ENCODE measurements around the gene TRIP4. TPM values are rescaled to one million over a fixed set of nuclear protein-coding genes. Genes with fewer than 3 reads are reported as not detected.

Gene TRIP4
- total and polyA plus RNA-seq, 2 of the 8 experiments (the other 6 are each of a cell fraction or from before 2014, with no cell fraction given), result 6.2 to 18.9 TPM

GRCh38 chr15:64460206-64460723 lies 72.6 kb downstream of the TRIP4 start, which contains the start of gene ZNF609 (continued):
- TF ChIP-seq, protein P1, sequence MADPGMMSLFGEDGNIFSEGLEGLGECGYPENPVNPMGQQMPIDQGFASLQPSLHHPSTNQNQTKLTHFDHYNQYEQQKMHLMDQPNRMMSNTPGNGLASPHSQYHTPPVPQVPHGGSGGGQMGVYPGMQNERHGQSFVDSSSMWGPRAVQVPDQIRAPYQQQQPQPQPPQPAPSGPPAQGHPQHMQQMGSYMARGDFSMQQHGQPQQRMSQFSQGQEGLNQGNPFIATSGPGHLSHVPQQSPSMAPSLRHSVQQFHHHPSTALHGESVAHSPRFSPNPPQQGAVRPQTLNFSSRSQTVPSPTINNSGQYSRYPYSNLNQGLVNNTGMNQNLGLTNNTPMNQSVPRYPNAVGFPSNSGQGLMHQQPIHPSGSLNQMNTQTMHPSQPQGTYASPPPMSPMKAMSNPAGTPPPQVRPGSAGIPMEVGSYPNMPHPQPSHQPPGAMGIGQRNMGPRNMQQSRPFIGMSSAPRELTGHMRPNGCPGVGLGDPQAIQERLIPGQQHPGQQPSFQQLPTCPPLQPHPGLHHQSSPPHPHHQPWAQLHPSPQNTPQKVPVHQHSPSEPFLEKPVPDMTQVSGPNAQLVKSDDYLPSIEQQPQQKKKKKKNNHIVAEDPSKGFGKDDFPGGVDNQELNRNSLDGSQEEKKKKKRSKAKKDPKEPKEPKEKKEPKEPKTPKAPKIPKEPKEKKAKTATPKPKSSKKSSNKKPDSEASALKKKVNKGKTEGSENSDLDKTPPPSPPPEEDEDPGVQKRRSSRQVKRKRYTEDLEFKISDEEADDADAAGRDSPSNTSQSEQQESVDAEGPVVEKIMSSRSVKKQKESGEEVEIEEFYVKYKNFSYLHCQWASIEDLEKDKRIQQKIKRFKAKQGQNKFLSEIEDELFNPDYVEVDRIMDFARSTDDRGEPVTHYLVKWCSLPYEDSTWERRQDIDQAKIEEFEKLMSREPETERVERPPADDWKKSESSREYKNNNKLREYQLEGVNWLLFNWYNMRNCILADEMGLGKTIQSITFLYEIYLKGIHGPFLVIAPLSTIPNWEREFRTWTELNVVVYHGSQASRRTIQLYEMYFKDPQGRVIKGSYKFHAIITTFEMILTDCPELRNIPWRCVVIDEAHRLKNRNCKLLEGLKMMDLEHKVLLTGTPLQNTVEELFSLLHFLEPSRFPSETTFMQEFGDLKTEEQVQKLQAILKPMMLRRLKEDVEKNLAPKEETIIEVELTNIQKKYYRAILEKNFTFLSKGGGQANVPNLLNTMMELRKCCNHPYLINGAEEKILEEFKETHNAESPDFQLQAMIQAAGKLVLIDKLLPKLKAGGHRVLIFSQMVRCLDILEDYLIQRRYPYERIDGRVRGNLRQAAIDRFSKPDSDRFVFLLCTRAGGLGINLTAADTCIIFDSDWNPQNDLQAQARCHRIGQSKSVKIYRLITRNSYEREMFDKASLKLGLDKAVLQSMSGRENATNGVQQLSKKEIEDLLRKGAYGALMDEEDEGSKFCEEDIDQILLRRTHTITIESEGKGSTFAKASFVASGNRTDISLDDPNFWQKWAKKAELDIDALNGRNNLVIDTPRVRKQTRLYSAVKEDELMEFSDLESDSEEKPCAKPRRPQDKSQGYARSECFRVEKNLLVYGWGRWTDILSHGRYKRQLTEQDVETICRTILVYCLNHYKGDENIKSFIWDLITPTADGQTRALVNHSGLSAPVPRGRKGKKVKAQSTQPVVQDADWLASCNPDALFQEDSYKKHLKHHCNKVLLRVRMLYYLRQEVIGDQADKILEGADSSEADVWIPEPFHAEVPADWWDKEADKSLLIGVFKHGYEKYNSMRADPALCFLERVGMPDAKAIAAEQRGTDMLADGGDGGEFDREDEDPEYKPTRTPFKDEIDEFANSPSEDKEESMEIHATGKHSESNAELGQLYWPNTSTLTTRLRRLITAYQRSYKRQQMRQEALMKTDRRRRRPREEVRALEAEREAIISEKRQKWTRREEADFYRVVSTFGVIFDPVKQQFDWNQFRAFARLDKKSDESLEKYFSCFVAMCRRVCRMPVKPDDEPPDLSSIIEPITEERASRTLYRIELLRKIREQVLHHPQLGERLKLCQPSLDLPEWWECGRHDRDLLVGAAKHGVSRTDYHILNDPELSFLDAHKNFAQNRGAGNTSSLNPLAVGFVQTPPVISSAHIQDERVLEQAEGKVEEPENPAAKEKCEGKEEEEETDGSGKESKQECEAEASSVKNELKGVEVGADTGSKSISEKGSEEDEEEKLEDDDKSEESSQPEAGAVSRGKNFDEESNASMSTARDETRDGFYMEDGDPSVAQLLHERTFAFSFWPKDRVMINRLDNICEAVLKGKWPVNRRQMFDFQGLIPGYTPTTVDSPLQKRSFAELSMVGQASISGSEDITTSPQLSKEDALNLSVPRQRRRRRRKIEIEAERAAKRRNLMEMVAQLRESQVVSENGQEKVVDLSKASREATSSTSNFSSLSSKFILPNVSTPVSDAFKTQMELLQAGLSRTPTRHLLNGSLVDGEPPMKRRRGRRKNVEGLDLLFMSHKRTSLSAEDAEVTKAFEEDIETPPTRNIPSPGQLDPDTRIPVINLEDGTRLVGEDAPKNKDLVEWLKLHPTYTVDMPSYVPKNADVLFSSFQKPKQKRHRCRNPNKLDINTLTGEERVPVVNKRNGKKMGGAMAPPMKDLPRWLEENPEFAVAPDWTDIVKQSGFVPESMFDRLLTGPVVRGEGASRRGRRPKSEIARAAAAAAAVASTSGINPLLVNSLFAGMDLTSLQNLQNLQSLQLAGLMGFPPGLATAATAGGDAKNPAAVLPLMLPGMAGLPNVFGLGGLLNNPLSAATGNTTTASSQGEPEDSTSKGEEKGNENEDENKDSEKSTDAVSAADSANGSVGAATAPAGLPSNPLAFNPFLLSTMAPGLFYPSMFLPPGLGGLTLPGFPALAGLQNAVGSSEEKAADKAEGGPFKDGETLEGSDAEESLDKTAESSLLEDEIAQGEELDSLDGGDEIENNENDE (IDR thresholded peaks at IDR 0.05; ENCODE audit: insufficient replicate concordance, low read length), result peak; percentile 61
- no peak for TF ChIP-seq ZNF274 (IDR thresholded peaks at IDR 0.05; ENCODE audit: borderline replicate concordance, extremely low read depth, low read length)
- TF ChIP-seq, protein P2, sequence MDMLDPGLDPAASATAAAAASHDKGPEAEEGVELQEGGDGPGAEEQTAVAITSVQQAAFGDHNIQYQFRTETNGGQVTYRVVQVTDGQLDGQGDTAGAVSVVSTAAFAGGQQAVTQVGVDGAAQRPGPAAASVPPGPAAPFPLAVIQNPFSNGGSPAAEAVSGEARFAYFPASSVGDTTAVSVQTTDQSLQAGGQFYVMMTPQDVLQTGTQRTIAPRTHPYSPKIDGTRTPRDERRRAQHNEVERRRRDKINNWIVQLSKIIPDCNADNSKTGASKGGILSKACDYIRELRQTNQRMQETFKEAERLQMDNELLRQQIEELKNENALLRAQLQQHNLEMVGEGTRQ (IDR thresholded peaks at IDR 0.05; ENCODE audit: low read length), result peak; percentile 33
- TF ChIP-seq BCL11A (IDR thresholded peaks at IDR 0.05; ENCODE audit: low read depth in 2 of 2, low read length in 2 of 2), result peak in 1 of 2 experiments; percentile 66
